CD4-positive, alpha-beta T cell treated with Interleukin-21 for 1 hour (primary cell): ENCODE results near the gene TSEN34.
A peak's percentile ranks its signal among the peaks of the same experiment; 100 is the strongest.
"Not testable (repeated sequence)": the region's sequence is repeated elsewhere in the genome, so short reads cannot be mapped to it uniquely, and the experiment has no call there.

Source experiments
- DNase-seq: peaks from one replicate; pipeline ENCODE4 v3.0.0-alpha.2; 2020

Gene TSEN34

DNA sequence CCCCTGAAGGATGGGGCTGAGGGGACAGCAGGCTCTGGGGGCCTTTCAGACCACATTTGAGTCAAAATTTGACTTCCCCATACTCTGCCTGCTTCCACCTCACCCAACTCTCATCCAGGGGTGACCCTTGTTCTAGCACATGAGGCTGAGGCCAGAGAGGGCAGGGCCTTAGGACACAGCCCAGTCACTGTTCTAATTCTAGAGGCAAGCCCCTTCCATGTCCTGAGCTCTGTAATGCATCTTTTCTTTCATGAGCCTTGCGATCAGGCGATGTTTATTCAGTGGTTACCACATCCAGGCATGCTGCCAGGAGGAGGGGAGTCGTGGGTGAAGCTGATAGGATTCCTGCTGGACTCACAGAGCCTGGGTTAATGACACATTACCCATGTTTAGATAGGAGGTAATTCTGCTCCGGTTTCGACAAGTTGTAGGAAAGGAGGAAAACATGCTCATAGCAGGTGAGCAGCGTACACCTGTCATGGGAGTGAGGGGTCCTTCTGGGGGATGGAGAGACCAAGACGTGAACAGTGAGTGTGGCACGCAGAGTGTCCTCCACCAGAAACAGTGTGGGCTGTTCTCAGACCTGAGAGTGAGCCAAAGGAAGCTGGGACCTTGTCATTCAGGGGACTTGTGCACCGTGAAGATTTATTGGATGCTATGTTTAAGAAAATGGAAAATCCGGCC lies 18.8 kb downstream of the TSEN34 start:
- no peak for DNase-seq

DNA sequence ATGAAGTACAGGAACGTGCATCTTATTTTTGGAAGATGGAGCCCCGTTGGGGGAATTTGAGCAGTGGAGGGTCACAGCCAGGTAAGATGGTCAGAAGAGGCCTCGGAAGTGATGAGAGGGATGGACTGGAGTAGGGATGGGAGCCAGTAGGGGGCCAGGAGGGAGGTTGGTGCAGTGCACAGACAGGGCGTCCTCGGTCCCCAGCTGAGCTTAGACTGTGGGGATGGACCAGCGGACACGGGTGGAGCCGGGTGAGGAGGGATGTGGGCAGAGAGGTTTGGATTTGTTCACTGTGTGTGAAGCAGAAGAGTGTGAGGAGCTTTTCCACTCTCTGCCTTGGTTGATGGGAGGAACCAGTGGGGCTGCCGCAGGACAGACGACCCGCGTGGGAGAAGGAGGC lies 20.1 kb downstream of the TSEN34 start:
- no peak for DNase-seq

DNA sequence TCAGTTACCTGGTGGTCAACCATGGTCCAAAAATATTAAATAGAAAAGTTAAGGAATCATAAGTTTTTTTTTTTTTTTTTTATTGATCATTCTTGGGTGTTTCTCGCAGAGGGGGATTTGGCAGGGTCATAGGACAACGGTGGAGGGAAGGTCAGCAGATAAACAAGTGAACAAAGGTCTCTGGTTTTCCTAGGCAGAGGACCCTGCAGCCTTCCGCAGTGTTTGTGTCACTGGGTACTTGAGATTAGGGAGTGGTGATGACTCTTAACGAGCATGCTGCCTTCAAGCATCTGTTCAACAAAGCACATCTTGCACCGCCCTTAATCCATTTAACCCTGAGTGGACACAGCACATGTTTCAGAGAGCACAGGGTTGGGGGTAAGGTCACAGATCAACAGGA lies 23.1 kb downstream of the TSEN34 start:
- not testable (repeated sequence) for DNase-seq

DNA sequence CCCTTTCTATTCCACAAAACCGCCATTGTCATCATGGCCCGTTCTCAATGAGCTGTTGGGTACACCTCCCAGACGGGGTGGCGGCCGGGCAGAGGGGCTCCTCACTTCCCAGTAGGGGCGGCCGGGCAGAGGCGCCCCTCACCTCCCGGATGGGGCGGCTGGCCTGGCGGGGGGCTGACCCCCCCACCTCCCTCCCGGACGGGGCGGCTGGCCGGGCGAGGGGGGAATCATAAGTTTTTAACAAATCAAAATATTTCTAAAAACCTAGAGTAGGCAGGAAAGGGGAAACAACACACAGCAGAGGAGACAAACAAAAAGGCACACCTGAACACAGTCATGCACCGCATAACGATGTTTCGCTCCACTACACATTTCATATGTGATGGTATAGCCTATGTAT lies 23.6 kb downstream of the TSEN34 start:
- not testable (repeated sequence) for DNase-seq

DNA sequence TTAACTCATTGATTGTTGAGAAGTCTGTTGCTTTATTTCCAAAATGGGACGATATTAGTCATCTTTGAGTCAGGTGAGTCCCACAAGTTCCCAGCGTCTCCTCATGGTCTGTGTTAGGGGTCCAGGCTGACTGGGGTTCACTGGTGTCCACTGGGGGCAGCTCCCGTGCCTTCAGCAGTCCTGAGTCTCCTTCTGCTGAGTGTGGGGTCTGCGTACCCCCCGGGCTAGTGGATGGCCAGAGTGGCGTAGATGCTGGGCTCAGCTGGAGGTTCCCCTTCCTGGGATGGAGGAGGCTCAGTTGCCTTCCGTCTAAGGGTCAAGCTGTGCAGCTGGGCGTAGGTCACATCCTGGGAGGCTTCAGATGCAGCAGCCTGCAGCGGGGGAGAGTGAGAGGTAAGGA lies 25.8 kb downstream of the TSEN34 start:
- DNase-seq, result no peak

DNA sequence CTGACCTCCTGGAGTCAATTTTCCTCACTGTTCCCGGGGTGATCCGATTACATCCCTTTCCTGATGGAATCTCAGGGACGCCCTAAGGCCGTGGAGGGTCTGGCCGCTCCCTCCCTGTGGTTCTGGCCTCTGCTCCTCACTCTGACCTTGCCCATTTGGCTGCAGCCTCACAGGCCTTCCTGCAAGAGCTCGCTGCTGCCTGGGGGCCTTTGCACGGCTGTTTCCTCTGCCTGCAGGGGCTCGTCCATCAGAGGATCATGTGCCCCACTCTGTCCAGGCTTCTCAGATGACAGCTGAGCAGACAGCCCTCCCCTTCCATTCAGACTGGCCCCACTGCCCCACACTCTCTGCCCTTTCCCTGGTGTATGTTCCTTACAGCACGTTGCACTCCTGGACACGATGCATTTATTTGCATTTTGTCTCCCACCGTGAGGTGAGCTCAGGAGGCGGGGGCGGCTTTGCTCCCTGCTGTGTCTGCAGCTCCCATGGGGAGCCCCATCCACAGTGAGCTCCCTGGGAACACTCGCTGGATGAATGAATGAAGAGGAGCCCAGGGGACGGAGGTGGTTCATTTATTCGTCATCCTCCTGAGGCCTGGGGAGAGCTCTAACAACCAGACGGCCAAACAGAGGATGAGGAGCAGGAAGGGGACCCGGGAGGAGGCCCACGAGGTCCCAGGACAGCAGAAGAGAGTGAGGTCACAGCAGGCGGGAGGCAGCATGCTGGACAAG lies 26.6 kb downstream of the TSEN34 start:
- DNase-seq, result not testable (repeated sequence)

DNA sequence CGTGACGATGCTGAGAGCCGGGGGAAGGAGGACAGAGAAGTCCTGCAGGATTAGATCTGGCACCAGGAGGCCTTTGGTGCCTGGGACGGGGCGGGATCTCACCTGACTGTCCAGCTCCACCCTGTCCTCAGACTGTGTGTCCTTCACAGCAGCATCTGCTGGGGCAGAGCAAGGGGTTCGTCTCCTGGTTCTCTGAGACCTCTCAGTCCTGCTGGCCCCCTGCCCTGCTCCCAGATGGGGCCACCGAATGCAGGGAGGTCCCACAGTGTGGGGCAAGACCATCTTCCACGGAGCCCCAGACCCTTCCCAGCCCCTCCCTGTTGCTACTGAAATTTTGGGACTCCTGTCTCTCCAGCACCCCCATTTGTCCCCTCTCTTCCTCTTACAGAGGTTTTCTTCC lies 27.2 kb downstream of the TSEN34 start:
- no peak for DNase-seq

DNA sequence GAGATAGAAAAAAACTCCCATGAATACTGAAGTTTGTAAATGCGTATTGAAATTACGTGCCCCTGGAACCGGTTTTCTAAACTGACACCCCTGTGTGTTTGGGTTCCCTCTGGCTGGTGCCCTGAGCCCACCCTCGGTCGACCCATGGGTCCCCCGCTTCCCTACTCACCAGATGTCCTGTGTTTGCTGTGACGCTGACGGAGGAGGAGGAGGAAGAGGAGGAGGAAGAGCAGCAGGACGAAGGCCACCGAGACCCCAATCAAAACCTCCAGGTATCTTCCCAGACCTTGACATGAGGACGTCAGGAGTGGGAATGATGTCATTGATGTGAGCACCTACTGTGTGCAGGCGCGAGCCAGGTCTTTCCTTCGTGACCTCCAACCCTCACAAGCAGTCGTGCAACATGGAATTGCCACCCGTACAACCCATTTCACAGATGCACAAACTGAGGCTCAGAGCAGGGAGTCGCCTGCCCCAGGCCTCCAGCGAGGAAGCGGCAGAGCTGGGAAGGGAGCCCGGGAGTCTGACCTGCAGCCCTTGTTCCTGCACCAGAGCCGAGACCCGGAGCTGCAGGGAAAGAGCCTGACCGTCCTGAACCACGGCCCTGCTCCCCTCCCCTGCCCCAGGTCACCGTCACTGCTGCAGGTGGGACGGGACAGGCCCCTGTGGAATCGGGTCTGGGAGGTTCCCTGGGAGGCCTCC lies 28.0 kb downstream of the TSEN34 start:
- no peak for DNase-seq

DNA sequence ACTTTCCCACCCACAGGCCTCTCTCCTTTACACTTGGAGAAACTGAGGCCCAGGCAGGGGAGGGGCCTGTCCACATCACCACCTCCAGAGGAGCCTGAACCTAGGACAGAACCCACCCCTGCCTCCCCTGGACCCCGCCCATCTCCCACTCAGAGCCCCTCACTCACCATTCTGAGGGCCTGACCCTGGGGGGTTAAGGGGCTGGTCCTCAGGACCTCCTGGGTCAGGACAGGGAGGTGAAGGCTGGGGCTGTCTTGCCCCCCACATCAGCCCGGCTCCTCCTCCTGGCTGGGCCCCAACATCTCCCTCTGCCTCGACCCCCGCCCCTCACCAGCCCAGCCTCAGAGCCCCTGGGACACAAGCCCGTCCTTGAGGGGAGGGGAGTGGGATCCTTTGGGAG lies 28.6 kb downstream of the TSEN34 start:
- DNase-seq, result not testable (repeated sequence)

DNA sequence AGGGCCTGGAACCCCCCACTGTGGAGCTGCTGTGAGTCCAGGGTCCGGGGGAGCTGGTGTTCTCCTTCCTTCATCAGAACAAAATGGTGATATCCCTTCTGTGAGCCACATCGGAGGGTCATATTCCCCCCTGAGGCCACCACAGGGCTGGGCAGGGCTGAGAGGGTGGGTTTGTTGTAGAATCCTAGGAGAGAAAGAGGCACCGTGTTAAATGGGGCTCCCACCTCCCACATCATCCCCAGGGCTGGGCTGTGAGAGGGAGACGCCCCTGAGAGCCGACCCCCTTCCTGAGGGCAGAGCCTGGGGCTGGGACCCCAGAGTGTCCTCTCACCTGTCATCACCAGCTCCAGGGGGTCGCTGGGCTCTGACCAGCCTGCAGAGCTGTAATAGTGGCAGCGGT lies 30.8 kb downstream of the TSEN34 start:
- DNase-seq, result not testable (repeated sequence)

DNA sequence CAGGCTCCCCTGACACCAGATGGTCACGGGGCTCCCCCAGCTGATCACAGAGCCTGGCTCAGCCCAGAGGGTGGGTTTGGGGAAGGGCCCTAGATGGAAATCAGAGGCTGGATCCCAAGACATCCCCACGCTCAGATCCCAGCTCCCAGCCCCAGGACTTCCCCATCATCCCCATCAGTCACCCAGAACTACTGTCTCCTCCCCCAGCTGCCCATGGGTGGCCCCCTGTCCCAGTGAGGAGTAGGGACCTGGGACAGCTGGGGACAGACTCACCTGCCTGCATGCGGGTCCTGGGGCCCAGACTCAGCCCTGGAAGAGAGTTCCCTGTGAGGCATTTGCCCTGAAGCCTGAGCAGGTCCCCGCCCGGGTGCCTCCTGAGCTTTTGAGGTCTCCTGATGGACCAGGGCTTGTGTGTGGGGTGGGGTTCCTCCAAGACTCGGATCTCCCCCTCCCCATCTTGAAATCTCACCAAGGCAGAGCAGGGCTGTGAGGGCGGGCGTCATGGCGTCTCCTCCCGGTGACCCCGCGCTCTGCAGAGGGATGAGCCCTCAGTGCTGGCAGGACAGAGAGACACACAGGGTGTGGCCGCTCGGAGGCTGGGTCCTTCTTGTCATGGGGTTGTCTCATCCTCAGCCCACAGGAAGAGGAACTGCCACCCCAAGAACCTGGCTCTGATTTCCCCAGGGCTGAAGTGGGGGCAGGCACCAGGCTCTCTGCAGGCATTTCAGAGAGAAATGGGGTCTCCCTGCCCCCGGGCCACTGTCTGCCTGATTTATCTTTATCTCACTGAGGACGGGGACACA lies 31.6 kb downstream of the TSEN34 start, which contains the start of gene LILRB3:
TSS of gene LILRB3 (minus strand) at position 534 of the 803 bp plus-strand sequence. CDS start at position 503, 31 bp downstream.
- not testable (repeated sequence) for DNase-seq

DNA sequence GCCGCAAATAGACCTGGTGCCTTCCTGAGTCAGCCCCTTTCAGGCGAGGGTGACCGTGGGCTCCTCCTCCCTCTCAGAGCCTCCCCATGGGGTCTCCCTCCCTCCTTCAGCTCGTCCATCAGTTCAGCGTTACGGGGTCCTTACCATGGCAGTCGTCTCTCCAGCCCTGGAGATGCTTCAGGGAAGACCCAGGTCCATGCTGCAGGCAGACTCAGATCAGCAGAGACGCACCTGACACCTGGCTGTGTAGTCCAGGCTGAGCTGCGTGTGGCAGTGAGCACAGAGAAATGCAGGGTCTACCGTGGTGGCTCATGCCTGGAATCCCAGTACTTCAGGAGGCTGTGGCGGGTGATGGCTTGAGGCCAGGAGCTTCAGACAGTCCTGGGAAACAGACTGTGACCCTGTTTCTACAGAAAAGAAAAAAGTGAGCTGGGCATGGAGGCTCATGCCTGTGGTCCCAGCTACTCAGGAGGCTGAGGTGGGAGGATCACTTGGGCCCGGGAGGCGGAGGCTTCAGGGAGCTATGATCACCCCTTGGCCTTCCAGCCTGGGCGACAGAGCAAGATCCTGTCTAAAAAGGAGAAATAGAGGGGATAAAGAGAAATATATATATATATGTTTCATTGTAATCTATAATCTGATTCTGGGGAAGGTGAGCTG lies 32.3 kb downstream of the TSEN34 start:
- not testable (repeated sequence) for DNase-seq

DNA sequence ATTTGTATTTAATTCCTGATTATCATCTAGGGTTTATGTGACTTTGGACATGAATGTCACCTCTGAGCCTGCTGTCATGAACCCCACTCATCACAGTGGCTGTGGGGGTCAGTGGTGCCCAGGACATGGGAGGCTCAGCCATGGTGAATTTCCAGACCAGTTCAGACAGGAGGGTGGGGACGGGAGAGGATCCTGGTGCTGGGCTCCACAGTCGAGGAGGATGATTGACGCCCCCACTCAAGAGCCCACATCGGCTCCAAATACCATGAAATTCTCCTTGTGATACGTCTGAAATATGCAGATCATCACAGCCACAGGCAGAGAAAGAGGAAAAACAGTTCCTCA lies 32.8 kb downstream of the TSEN34 start:
- DNase-seq, result not testable (repeated sequence)

DNA sequence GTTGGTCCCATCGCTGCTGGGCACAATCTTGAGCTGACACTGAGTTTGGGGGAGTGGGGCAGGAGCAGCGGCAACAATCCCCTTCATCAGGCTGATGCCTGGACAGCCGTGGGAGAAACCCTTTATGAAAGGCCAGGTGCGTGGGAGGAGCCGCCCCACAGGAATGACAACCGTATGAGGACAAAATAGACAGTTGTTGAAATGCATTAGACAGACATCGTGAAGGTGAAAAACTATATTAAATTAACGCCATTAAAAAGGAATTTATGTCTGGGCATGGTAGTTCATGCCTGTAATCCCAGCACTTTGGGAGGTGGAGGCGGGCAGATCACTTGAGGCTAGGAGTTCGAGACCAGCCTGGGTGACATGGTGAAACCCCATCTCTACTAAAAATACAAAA lies 33.5 kb downstream of the TSEN34 start:
- not testable (repeated sequence) for DNase-seq

DNA sequence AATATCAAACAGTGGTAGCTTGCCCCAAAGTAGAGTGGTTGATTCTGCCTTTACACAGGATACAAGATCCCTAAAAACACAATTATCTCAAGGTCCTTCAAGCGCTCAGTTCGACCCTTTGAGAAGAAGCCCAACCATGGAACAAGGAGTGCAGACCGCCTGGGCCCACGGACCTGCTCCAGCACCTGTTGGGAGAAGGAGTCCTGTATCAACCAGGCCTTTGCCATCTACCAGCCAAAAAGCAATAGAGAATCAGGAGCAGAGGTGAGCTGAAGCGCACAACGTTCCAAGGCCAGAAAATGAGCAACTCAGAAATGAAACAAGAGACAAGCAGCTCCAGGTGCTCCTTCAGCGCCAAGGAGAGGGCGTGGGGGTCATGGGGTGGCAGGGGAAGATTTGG lies 38.0 kb downstream of the TSEN34 start:
- no peak for DNase-seq

DNA sequence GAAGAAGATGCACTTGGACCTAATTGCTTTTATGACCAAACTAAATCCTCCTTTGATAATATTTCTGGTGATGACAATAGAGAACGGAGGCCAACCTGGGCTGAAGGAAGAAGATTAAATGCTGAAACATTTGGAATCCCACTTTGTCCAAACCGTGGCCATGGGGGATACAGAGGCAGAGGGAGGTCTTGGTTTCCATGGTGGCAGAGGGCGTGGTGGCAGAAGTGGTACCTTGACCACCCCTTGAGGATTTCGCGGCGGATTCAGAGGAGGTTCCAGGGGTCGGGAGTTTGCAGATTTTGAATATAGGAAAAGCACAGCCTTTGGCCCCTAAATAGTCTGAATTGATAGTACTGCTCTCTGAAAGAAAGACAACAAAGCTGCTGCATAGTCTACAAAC lies 38.9 kb downstream of the TSEN34 start:
- no peak for DNase-seq

DNA sequence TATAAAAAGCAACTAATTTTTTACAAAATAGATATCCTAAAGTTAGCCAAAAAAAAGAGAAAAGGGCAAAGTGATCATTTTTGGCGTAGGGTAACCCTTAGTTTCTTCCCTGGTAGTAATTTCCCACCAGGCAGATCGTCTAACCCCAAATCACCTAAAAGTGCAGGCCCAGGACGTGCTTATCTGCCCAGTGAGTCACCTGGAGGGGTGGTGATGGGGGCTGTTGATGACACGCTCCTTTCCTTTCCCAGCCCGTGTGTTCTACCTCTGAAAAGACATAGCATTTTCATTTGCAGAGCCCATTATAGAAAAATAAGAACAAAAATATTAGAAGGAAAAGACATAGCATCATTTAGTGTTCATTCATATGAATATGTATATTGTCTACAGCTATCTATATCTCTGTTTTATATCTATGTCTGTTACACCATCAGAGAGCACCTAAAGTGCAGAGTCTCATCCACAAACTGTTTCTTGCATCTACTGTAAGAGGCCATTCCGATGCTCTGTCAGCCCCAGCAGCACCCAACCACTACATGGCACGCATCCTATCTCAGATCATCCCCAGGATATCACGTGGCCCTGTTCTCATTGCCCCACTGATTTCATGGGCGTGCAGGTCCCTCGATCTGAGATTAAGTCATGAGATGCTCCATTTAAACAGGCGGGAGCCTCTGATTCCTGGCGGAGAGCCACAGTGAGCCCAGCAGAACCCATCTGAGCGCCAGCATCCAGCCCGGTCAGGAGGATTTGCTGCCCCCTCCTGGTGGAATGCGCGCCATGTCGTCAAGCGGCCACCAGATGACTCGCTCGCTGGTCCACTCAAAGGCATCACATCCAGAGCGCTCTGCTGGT lies 40.2 kb downstream of the TSEN34 start:
- peak; percentile 84 for DNase-seq

DNA sequence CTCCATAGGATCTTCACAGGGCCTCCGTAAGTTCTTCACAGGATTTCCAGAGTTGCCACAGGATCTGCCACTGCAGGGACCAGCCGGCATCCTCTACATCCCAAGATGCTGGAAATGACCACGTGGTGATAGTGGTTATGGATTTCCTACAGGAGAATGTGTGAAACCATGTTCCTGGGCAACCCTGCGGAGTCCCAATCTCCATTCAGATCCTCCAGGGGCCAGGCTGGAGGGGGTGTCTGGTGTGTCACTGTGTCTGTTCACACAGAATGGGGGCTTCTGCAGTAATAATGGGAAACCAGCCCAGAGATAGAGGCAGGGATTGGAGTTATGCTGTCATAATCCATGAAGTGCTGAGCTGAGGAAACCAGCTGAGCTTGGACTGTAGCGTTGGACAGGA lies 42.8 kb downstream of the TSEN34 start:
- no peak for DNase-seq

DNA sequence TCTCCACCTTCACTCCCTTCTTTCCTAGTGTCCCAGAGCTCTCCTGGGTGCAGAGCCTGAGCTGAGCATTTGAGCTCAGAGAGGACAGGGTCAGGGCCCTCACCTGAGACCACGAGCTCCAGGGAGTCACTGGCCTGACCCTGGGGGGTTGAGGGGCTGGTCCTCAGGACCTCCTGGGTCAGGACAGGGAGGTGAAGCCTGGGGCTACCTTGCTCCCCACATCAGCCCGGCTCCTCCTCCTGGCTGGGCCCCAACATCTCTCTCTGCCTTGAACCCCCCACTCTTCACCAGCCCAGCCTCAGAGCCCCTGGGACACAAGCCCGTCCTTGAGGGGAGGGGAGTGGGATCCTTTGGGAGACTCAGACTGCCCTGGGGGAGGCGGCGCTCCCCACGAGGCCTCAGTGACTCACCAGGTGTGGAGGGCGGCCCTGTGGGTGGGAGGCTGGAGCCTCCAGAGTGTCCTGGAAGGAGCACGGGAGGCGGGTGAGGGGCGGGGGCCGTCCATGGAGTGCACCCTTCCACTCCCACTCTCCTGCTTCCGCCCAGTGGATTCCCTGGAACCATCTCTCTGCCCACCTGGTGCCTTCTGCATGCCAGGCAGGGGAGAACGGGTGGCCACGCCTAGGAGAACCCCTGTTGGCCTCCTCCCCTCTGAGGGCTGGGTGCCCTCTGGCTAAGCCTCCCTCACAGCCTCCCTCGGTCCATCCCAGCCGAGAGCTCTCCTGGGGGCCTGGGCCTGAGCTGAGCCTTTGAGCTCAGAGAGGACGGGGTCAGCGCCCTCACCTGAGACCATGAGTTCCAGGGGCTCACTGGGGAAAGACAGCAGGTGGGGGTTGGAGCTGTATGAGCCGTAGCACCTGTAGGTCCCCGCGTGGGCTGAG lies 48.6 kb downstream of the TSEN34 start:
- not testable (repeated sequence) for DNase-seq
